ENCODE results near the gene CEACAM16. TPM values are rescaled to one million over a fixed set of nuclear protein-coding genes. Genes with fewer than 3 reads are reported as not detected.

The CEACAM16 gene
- total RNA-seq, 1 experiment from 2014 or later, result not detected

DNA sequence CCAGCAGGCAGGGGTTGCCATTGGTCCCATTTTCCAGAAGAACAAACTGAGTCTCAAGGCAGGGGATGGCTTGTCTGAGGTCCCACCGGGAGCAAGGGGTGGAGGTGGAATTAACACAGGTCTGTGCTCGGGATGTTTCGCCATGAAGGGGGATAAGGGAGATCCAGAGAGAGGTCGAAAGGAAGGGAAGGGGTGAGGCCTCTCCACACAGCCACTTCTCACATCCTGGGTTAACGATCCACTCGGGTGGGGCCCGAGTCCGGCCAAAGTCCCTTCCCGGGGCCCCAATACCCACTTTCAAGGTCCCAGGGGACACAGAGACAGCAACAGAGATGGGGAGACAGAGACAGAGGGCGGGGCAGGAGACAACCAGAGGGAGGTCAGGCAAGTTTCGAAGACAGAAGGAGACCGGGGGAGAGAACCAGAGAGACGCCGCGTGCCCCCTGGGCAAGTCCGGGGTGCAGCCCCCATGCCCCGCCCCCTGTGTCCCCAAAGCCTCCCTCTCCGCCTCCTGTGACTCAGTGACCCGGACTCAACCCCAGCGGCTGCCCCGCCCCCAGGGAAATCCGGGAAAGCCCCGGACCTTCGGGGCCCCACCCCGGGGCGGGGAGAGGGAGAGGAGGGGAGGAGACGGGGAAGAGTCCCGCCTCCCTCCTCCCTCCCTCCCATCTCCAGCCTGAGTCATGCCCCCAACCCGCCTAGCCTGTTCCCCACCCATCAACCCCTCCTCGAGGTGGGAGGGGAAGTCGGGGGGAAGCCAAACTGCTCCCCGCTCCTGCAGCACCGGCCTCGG is 48.2 kb downstream of the CEACAM16 start (continued):
- peak; percentile 18 for TF ChIP-seq POLR2A (IDR thresholded peaks at IDR 0.05; ENCODE audit: borderline replicate concordance, extremely low read depth, insufficient read depth, insufficient read length)
- TF ChIP-seq SRF (IDR thresholded peaks at IDR 0.05; ENCODE audit: low read depth), result no peak
- no peak for TF ChIP-seq TCF7L2 (IDR thresholded peaks at IDR 0.05; ENCODE audit: borderline replicate concordance, extremely low read depth, insufficient read depth, insufficient read length)
- no peak for TF ChIP-seq EGR1 (IDR thresholded peaks at IDR 0.05; ENCODE audit: low read depth)

DNA sequence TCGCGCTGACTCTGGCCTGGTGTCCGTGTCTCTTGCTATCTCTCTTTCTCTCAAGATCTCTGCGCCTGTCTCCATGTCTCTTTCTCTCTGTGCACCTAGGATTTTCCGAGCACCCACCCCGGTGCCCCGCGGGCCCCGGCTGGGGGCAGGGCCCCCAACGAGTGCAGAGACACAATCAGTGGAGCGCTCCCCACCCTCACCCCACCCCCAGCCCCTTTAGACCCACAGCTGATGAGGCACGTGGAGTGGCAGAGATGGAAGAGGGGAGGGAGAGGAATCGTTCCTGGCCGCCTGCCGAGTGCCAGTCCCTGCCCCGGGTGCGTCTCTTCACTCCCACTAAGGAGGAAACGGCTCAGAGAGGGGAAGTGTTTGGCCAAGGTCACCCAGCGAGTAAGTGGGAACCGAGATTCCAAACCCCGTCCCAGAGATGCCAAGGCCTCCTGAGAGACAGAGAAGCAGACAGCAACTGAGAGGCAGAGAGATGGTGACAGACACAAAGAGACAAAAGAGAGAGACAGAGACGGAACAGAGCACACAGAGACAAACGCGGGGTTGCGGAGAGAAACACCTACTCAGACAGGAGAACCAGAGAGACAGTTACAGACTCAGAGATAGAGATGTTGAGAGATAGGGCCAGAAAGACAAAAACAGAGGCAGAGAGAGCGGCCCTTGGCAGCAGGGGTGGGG is 48.9 kb downstream of the CEACAM16 start:
- ChIA-PET RAD21 (ENCODE audit: low non-redundant PET in 1 of 2, low total read pairs in 2 of 2, uncharacterized antibody in 2 of 2, unreplicated experiment in 2 of 2) (no interaction called here), CTCF (no interaction called here), POLR2A (interaction anchor here (0.6 kb wide), 1 partner anchor 48 kb away, joined by 5 read pairs; no protein-coding TSS in a partner anchor)
- H3K4me2 ChIP-seq (ENCODE audit: low read length), result peak overlapping the region; percentile 81
- DNase-seq (ENCODE audit: low read depth, low spot score) (no peak), ATAC-seq (peak; percentile 37)
- H3K9ac ChIP-seq (ENCODE audit: low read length), result peak overlapping the region; percentile 89
- intact Hi-C loops (cut with micrococcal nuclease), result no loop called here
- no peaks in the 10 kb centered on the region for H4K20me1 ChIP-seq (ENCODE audit: insufficient read depth)
- TF ChIP-seq, protein P1, sequence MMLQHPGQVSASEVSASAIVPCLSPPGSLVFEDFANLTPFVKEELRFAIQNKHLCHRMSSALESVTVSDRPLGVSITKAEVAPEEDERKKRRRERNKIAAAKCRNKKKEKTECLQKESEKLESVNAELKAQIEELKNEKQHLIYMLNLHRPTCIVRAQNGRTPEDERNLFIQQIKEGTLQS (IDR thresholded peaks at IDR 0.05), result no peak
- TF ChIP-seq, protein P2, sequence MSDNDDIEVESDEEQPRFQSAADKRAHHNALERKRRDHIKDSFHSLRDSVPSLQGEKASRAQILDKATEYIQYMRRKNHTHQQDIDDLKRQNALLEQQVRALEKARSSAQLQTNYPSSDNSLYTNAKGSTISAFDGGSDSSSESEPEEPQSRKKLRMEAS (IDR thresholded peaks at IDR 0.05), result peak; percentile 31; the same call in 1 of the 2 replicates
- TF ChIP-seq CEBPB (IDR thresholded peaks at IDR 0.05; ENCODE audit: low read depth), result no peak
- TF ChIP-seq ZFX (IDR thresholded peaks at IDR 0.05), result no peak
- no peak for TF ChIP-seq ZNF274 (IDR thresholded peaks at IDR 0.05; ENCODE audit: low read depth, low read length)
- TF ChIP-seq, protein P3, sequence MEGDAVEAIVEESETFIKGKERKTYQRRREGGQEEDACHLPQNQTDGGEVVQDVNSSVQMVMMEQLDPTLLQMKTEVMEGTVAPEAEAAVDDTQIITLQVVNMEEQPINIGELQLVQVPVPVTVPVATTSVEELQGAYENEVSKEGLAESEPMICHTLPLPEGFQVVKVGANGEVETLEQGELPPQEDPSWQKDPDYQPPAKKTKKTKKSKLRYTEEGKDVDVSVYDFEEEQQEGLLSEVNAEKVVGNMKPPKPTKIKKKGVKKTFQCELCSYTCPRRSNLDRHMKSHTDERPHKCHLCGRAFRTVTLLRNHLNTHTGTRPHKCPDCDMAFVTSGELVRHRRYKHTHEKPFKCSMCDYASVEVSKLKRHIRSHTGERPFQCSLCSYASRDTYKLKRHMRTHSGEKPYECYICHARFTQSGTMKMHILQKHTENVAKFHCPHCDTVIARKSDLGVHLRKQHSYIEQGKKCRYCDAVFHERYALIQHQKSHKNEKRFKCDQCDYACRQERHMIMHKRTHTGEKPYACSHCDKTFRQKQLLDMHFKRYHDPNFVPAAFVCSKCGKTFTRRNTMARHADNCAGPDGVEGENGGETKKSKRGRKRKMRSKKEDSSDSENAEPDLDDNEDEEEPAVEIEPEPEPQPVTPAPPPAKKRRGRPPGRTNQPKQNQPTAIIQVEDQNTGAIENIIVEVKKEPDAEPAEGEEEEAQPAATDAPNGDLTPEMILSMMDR (IDR thresholded peaks at IDR 0.05 in 2 of 3, conservative IDR thresholded peaks at IDR 0.05 in 1 of 3; ENCODE audit: borderline replicate concordance in 1 of 3, insufficient read depth in 1 of 3, low read depth in 2 of 3, low read length in 2 of 3), result no peak
- no peak for TF ChIP-seq EZH2 (IDR thresholded peaks at IDR 0.05)
- TF ChIP-seq CBX3 (IDR thresholded peaks at IDR 0.05; ENCODE audit: low read depth), result 0 out of 2 replicates have a peak, but pooled peaks have one; percentile 0
- H2AFZ ChIP-seq (ENCODE audit: low read depth, low read length, poor library complexity, severe bottlenecking), result no peak overlapping the region
- peaks cover 4 to 5% of the 10 kb centered on the region in 2 experiments; a peak in 2 of 4 replicates for H3K36me3 ChIP-seq (ENCODE audit: control insufficient read depth in 1 of 2, insufficient read depth in 2 of 2, low read length in 2 of 2)
- no peaks in the 10 kb centered on the region for H3K9me2 ChIP-seq (ENCODE audit: insufficient read depth)
- TSS peak; percentile 37 for BruUV-seq (replicated peaks)
- H3K27me3 ChIP-seq (ENCODE audit: insufficient read depth, low read length), result no peaks in the 10 kb centered on the region
- peaks cover 56 to 82% of the 10 kb centered on the region in 2 experiments for H3K4me1 ChIP-seq (ENCODE audit: control insufficient read depth in 1 of 2, insufficient read depth in 2 of 2, low read length in 2 of 2)
- peaks cover 21% of the 10 kb centered on the region for H3K79me2 ChIP-seq (ENCODE audit: insufficient read depth, low read length)
- H3K4me3 ChIP-seq (replicated peaks in 1 of 2; ENCODE audit: low read depth in 1 of 2, low read length in 2 of 2), result peak overlapping the region; percentile 45 to 85
- no peaks in the 10 kb centered on the region for H3K9me3 ChIP-seq (ENCODE audit: control insufficient read depth in 1 of 2, insufficient read depth in 1 of 2, low read depth in 1 of 2, low read length in 2 of 2)
- peak overlapping the region; percentile 98 for H3K27ac ChIP-seq (ENCODE audit: low read depth, low read length)

Data from HCT116 (cell line).